Measurements from ENCODE around the gene ZNF805.

- TF ChIP-seq, protein P1, sequence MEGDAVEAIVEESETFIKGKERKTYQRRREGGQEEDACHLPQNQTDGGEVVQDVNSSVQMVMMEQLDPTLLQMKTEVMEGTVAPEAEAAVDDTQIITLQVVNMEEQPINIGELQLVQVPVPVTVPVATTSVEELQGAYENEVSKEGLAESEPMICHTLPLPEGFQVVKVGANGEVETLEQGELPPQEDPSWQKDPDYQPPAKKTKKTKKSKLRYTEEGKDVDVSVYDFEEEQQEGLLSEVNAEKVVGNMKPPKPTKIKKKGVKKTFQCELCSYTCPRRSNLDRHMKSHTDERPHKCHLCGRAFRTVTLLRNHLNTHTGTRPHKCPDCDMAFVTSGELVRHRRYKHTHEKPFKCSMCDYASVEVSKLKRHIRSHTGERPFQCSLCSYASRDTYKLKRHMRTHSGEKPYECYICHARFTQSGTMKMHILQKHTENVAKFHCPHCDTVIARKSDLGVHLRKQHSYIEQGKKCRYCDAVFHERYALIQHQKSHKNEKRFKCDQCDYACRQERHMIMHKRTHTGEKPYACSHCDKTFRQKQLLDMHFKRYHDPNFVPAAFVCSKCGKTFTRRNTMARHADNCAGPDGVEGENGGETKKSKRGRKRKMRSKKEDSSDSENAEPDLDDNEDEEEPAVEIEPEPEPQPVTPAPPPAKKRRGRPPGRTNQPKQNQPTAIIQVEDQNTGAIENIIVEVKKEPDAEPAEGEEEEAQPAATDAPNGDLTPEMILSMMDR (IDR thresholded peaks at IDR 0.05) = no peak
- TF ChIP-seq EZH2 (IDR thresholded peaks at IDR 0.05) = no peak
These were observed 486 bp upstream of the ZNF805 start for GRCh38 chr19:57239982-57240310.

Data from neural progenitor cell (in vitro differentiated cells).